ENCODE data around the gene ITIH4. TPM values are rescaled to one million over a fixed set of nuclear protein-coding genes. Genes with fewer than 3 reads are reported as not detected.
A peak's percentile ranks its signal among the peaks of the same experiment; 100 is the strongest.

ITIH4 gene
- total RNA-seq, 1 donor from 2014 or later: 1.1 TPM

- H3K9me3 Mint-ChIP-seq: no peaks in the 10 kb centered on the region
- H3K27me3 Mint-ChIP-seq (ENCODE audit: insufficient read depth, low read depth): peaks cover 6% of the 10 kb centered on the region
- peaks cover 6% of the 10 kb centered on the region for H3K4me1 ChIP-seq
Observed at GRCh38 chr3:52847241-52847640, 16.8 kb upstream of the ITIH4 start.

GRCh38 chr3:52846432-52846965 lies 16.0 kb upstream of the ITIH4 start:
- no peak for DNase-seq (ENCODE audit: low spot score)
- H3K4me3 Mint-ChIP-seq: no peak overlapping the region
- peaks cover 5% of the 10 kb centered on the region for H3K36me3 Mint-ChIP-seq
- no peak overlapping the region for H3K27ac ChIP-seq
- no peaks in the 10 kb centered on the region for H3F3A ChIP-seq (ENCODE audit: low read depth)
- H3K36me3 ChIP-seq: no peaks in the 10 kb centered on the region
- no peak overlapping the region for H3K4me2 ChIP-seq
- no peak overlapping the region for H2AFZ ChIP-seq (replicated peaks)
- H4K20me1 ChIP-seq (ENCODE audit: low read depth): peaks cover 3% of the 10 kb centered on the region
- peak overlapping the region; percentile 69 for H3K27ac Mint-ChIP-seq
- peaks cover 8% of the 10 kb centered on the region for H3K27me3 Mint-ChIP-seq (ENCODE audit: insufficient read depth, low read depth)
- H3K9me3 ChIP-seq (ENCODE audit: low read depth): no peaks in the 10 kb centered on the region
- H3K27me3 ChIP-seq: no peaks in the 10 kb centered on the region
- H3K4me1 ChIP-seq: peaks cover 6% of the 10 kb centered on the region
- no peaks in the 10 kb centered on the region for H3K9me3 Mint-ChIP-seq
- no peak overlapping the region for H3K9ac ChIP-seq
- H3K4me1 Mint-ChIP-seq: peaks cover 21% of the 10 kb centered on the region
- TF ChIP-seq EZH2phosphoT487 (IDR thresholded peaks at IDR 0.05) (no peak), CTCF (IDR thresholded peaks at IDR 0.05) (no peak)
- no peak overlapping the region for H3K4me3 ChIP-seq
- H3K79me2 ChIP-seq (ENCODE audit: low read depth): no peaks in the 10 kb centered on the region

More at GRCh38 chr3:52847241-52847640, 16.8 kb upstream of the ITIH4 start:
- H3K4me3 ChIP-seq: no peak overlapping the region
- H3K4me2 ChIP-seq: no peak overlapping the region
- Mint-ChIP-seq H3K4me3 (no peak overlapping the region), H3K4me1 (peaks cover 26% of the 10 kb centered on the region), H3K36me3 (peaks cover 3% of the 10 kb centered on the region), H3K27ac (no peak overlapping the region)
- TF ChIP-seq EZH2phosphoT487 (IDR thresholded peaks at IDR 0.05) (no peak), CTCF (IDR thresholded peaks at IDR 0.05) (no peak), EZH2 (IDR thresholded peaks at IDR 0.05) (no peak)
- H3K79me2 ChIP-seq (ENCODE audit: low read depth): no peaks in the 10 kb centered on the region
- no peaks in the 10 kb centered on the region for H3K9me3 ChIP-seq (ENCODE audit: low read depth)
- no peaks in the 10 kb centered on the region for H3K27me3 ChIP-seq
- H4K20me1 ChIP-seq (ENCODE audit: low read depth): peaks cover 3% of the 10 kb centered on the region
- no peaks in the 10 kb centered on the region for H3K36me3 ChIP-seq
- H3F3A ChIP-seq (ENCODE audit: low read depth): no peaks in the 10 kb centered on the region
- DNase-seq (ENCODE audit: low spot score): no peak
- no peak overlapping the region for H3K9ac ChIP-seq
- no peak overlapping the region for H2AFZ ChIP-seq (replicated peaks)
- H3K27ac ChIP-seq: no peak overlapping the region

GRCh38 chr3:52845691-52846431 lies 15.4 kb upstream of the ITIH4 start:
- H4K20me1 ChIP-seq (ENCODE audit: low read depth): no peaks in the 10 kb centered on the region
- H3K36me3 ChIP-seq: no peaks in the 10 kb centered on the region
- Mint-ChIP-seq H3K9me3 (no peaks in the 10 kb centered on the region), H3K4me3 (no peak overlapping the region), H3K36me3 (peaks cover 5% of the 10 kb centered on the region), H3K27ac (no peak overlapping the region), H3K27me3 (ENCODE audit: insufficient read depth, low read depth) (peaks cover 10% of the 10 kb centered on the region), H3K4me1 (peaks cover 22% of the 10 kb centered on the region)
- H3K79me2 ChIP-seq (ENCODE audit: low read depth): no peaks in the 10 kb centered on the region
- DNase-seq (ENCODE audit: low spot score): peak; percentile 19
- no peak overlapping the region for H3K9ac ChIP-seq
- TF ChIP-seq CTCF (IDR thresholded peaks at IDR 0.05) (peak; percentile 53), EZH2phosphoT487 (IDR thresholded peaks at IDR 0.05) (no peak), EZH2 (IDR thresholded peaks at IDR 0.05) (no peak)
- no peaks in the 10 kb centered on the region for H3F3A ChIP-seq (ENCODE audit: low read depth)
- H3K4me2 ChIP-seq: no peak overlapping the region
- no peak overlapping the region for H3K4me3 ChIP-seq
- no peaks in the 10 kb centered on the region for H3K27me3 ChIP-seq
- no peak overlapping the region for H3K27ac ChIP-seq
- peaks cover 6% of the 10 kb centered on the region for H3K4me1 ChIP-seq
- no peak overlapping the region for H2AFZ ChIP-seq (replicated peaks)
- no peaks in the 10 kb centered on the region for H3K9me3 ChIP-seq (ENCODE audit: low read depth)
